ENCODE measurements around the gene TTC9. TPM values are rescaled to one million over a fixed set of nuclear protein-coding genes. Genes with fewer than 3 reads are reported as not detected.
A peak's percentile ranks its signal among the peaks of the same experiment; 100 is the strongest.

Gene TTC9
- total RNA-seq (1.7 TPM), polyA plus RNA-seq (0.96 TPM)

GRCh38 chr14:70641548-70642302, at the start of gene TTC9:
TTC9 (plus strand) TSS chr14:70641916; CDS start chr14:70642130, 214 bp downstream.
- no peak for DNase-seq (ENCODE audit: extremely low spot score)
- under 1% methylated on average over 105 of the region's 105 CpGs for WGBS
- Histone ChIP-seq H3K4me1 (ENCODE audit: insufficient read depth) (no peaks in the 10 kb centered on the region), H3K27ac (ENCODE audit: low read depth) (no peak within 1 kb of the TSS), H3K4me3 (ENCODE audit: low read depth, low read length) (peak within 1 kb of the TSS; percentile 91), H3K36me3 (ENCODE audit: insufficient read depth) (no peaks in the 10 kb centered on the region)

GRCh38 chr14:70594461-70594860, 47.3 kb upstream of the TTC9 start:
- WGBS: 97% methylated on average over 9 of the region's 9 CpGs
- H3K27ac ChIP-seq (ENCODE audit: low read depth): no peak overlapping the region
- peaks cover 7% of the 10 kb centered on the region for H3K36me3 ChIP-seq (ENCODE audit: insufficient read depth)
- no peak overlapping the region for H3K4me3 ChIP-seq (ENCODE audit: low read depth, low read length)
- DNase-seq (ENCODE audit: extremely low spot score): no peak
- H3K4me1 ChIP-seq (ENCODE audit: insufficient read depth): peaks cover 3% of the 10 kb centered on the region

- 93% methylated on average over 9 of the region's 9 CpGs for WGBS
- Histone ChIP-seq H3K27ac (ENCODE audit: low read depth) (no peak overlapping the region), H3K4me1 (ENCODE audit: insufficient read depth) (peaks cover 3% of the 10 kb centered on the region), H3K4me3 (ENCODE audit: low read depth, low read length) (no peak overlapping the region), H3K36me3 (ENCODE audit: insufficient read depth) (peaks cover 4% of the 10 kb centered on the region)
- no peak for DNase-seq (ENCODE audit: extremely low spot score)
Observed at GRCh38 chr14:70595443-70596185, 46.1 kb upstream of the TTC9 start.

GRCh38 chr14:70597731-70598130, 44.0 kb upstream of the TTC9 start:
- no peak overlapping the region for H3K27ac ChIP-seq (ENCODE audit: low read depth)
- peaks cover under 1% of the 10 kb centered on the region for H3K36me3 ChIP-seq (ENCODE audit: insufficient read depth)
- no peak for DNase-seq (ENCODE audit: extremely low spot score)
- H3K4me3 ChIP-seq (ENCODE audit: low read depth, low read length): no peak overlapping the region
- WGBS: 93% methylated on average over 3 of the region's 3 CpGs
- peaks cover 3% of the 10 kb centered on the region for H3K4me1 ChIP-seq (ENCODE audit: insufficient read depth)

- Histone ChIP-seq H3K36me3 (ENCODE audit: insufficient read depth) (no peaks in the 10 kb centered on the region), H3K4me1 (ENCODE audit: insufficient read depth) (peaks cover 3% of the 10 kb centered on the region), H3K4me3 (ENCODE audit: low read depth, low read length) (peak overlapping the region; percentile 10), H3K27ac (ENCODE audit: low read depth) (no peak overlapping the region)
- WGBS: 56% methylated on average over 1 of the region's 1 CpG
- DNase-seq (ENCODE audit: extremely low spot score): no peak
Observed at GRCh38 chr14:70599345-70599744, 42.4 kb upstream of the TTC9 start.

GRCh38 chr14:70600382-70601157, 41.1 kb upstream of the TTC9 start, which contains the start of gene MED6:
MED6 (minus strand) TSS chr14:70600655; CDS start chr14:70600637, 18 bp downstream.
- H3K4me3 ChIP-seq (ENCODE audit: low read depth, low read length): peak within 1 kb of the TSS; percentile 66
- H3K27ac ChIP-seq (ENCODE audit: low read depth): peak within 1 kb of the TSS; percentile 12
- H3K4me1 ChIP-seq (ENCODE audit: insufficient read depth): peaks cover 3% of the 10 kb centered on the region
- DNase-seq (ENCODE audit: extremely low spot score): peak; percentile 87
- under 1% methylated on average over 43 of the region's 43 CpGs for WGBS
- H3K36me3 ChIP-seq (ENCODE audit: insufficient read depth): no peaks in the 10 kb centered on the region

- Histone ChIP-seq H3K27ac (ENCODE audit: low read depth) (no peak overlapping the region), H3K4me1 (ENCODE audit: insufficient read depth) (peaks cover 3% of the 10 kb centered on the region), H3K36me3 (ENCODE audit: insufficient read depth) (no peaks in the 10 kb centered on the region), H3K4me3 (ENCODE audit: low read depth, low read length) (peak overlapping the region; percentile 66)
- WGBS: 23% methylated on average over 3 of the region's 3 CpGs
- DNase-seq (ENCODE audit: extremely low spot score): no peak
Observed at GRCh38 chr14:70601162-70601561, 40.6 kb upstream of the TTC9 start.

- no peak for DNase-seq (ENCODE audit: extremely low spot score)
- Histone ChIP-seq H3K27ac (ENCODE audit: low read depth) (no peak overlapping the region), H3K4me1 (ENCODE audit: insufficient read depth) (peaks cover 3% of the 10 kb centered on the region), H3K4me3 (ENCODE audit: low read depth, low read length) (no peak overlapping the region), H3K36me3 (ENCODE audit: insufficient read depth) (no peaks in the 10 kb centered on the region)
- whole genome bisulfite sequencing: 96% methylated on average over 2 of the region's 2 CpGs
Observed at GRCh38 chr14:70602254-70602653, 39.5 kb upstream of the TTC9 start.

GRCh38 chr14:70611216-70611615, 30.5 kb upstream of the TTC9 start:
- DNase-seq (ENCODE audit: extremely low spot score): no peak
- no peaks in the 10 kb centered on the region for H3K4me1 ChIP-seq (ENCODE audit: insufficient read depth)
- 63% methylated on average over 3 of the region's 3 CpGs for WGBS
- no peak overlapping the region for H3K27ac ChIP-seq (ENCODE audit: low read depth)
- H3K36me3 ChIP-seq (ENCODE audit: insufficient read depth): no peaks in the 10 kb centered on the region
- no peak overlapping the region for H3K4me3 ChIP-seq (ENCODE audit: low read depth, low read length)

- DNase-seq (ENCODE audit: extremely low spot score): no peak
- no peaks in the 10 kb centered on the region for H3K4me1 ChIP-seq (ENCODE audit: insufficient read depth)
- WGBS: 92% methylated on average over 3 of the region's 3 CpGs
- H3K36me3 ChIP-seq (ENCODE audit: insufficient read depth): no peaks in the 10 kb centered on the region
- H3K4me3 ChIP-seq (ENCODE audit: low read depth, low read length): no peak overlapping the region
- no peak overlapping the region for H3K27ac ChIP-seq (ENCODE audit: low read depth)
Observed at GRCh38 chr14:70616646-70617045, 25.1 kb upstream of the TTC9 start.

GRCh38 chr14:70618314-70618713, 23.4 kb upstream of the TTC9 start:
- H3K36me3 ChIP-seq (ENCODE audit: insufficient read depth): no peaks in the 10 kb centered on the region
- no peaks in the 10 kb centered on the region for H3K4me1 ChIP-seq (ENCODE audit: insufficient read depth)
- H3K27ac ChIP-seq (ENCODE audit: low read depth): no peak overlapping the region
- no peak overlapping the region for H3K4me3 ChIP-seq (ENCODE audit: low read depth, low read length)
- WGBS: 70% methylated on average over 2 of the region's 2 CpGs
- no peak for DNase-seq (ENCODE audit: extremely low spot score)

- Histone ChIP-seq H3K4me1 (ENCODE audit: insufficient read depth) (no peaks in the 10 kb centered on the region), H3K27ac (ENCODE audit: low read depth) (no peak overlapping the region), H3K36me3 (ENCODE audit: insufficient read depth) (no peaks in the 10 kb centered on the region), H3K4me3 (ENCODE audit: low read depth, low read length) (no peak overlapping the region)
- DNase-seq (ENCODE audit: extremely low spot score): no peak
Observed at GRCh38 chr14:70619708-70620107, 22.0 kb upstream of the TTC9 start.

GRCh38 chr14:70622111-70622712, 19.5 kb upstream of the TTC9 start:
- WGBS: 28% methylated on average over 3 of the region's 3 CpGs
- Histone ChIP-seq H3K36me3 (ENCODE audit: insufficient read depth) (no peaks in the 10 kb centered on the region), H3K4me1 (ENCODE audit: insufficient read depth) (no peaks in the 10 kb centered on the region), H3K27ac (ENCODE audit: low read depth) (no peak overlapping the region), H3K4me3 (ENCODE audit: low read depth, low read length) (no peak overlapping the region)
- DNase-seq (ENCODE audit: extremely low spot score): no peak

Measured in urinary bladder (tissue), 4 donors.